GF-D8 (cell line): ENCODE data around the gene NTN1.

Source experiments
- DNase-seq: peaks from one replicate; lab custom pipeline; 2025; lab: John Stamatoyannopoulos, UW

NTN1 gene

GRCh38 chr17:9195961-9196670 is 174.8 kb downstream of the NTN1 start:
- DNase-seq: no peak

GRCh38 chr17:9199571-9200551 is 178.6 kb downstream of the NTN1 start:
- no peak for DNase-seq

- DNase-seq: no peak
These were observed 179.5 kb downstream of the NTN1 start for GRCh38 chr17:9200699-9201359.

- no peak for DNase-seq
These were observed 181.2 kb downstream of the NTN1 start for GRCh38 chr17:9202532-9202931.

- no peak for DNase-seq
These were observed 182.6 kb downstream of the NTN1 start for GRCh38 chr17:9203771-9204425.

GRCh38 chr17:9204637-9205329 is 183.5 kb downstream of the NTN1 start:
- DNase-seq: no peak

- DNase-seq: no peak
These were observed 184.5 kb downstream of the NTN1 start for GRCh38 chr17:9205520-9206409.

GRCh38 chr17:9206410-9206703 is 185.0 kb downstream of the NTN1 start:
- no peak for DNase-seq

GRCh38 chr17:9206741-9207332 is 185.5 kb downstream of the NTN1 start:
- no peak for DNase-seq

GRCh38 chr17:9208381-9209105 is 187.2 kb downstream of the NTN1 start:
- no peak for DNase-seq

- no peak for DNase-seq
These were observed 188.0 kb downstream of the NTN1 start for GRCh38 chr17:9209347-9209746.

- no peak for DNase-seq
These were observed 188.6 kb downstream of the NTN1 start for GRCh38 chr17:9209781-9210370.

GRCh38 chr17:9211133-9211765 is 189.9 kb downstream of the NTN1 start:
- DNase-seq: no peak

- DNase-seq: no peak
These were observed 191.3 kb downstream of the NTN1 start for GRCh38 chr17:9212376-9213302.

- DNase-seq: no peak
These were observed 192.0 kb downstream of the NTN1 start for GRCh38 chr17:9213303-9213640.

- no peak for DNase-seq
These were observed 194.2 kb downstream of the NTN1 start for GRCh38 chr17:9215465-9215864.

GRCh38 chr17:9217151-9218056 is 196.1 kb downstream of the NTN1 start:
- no peak for DNase-seq
